Stimulated activated CD8-positive, alpha-beta memory T cell treated with anti-CD3 and anti-CD28 coated beads, Interleukin-7, amount 100 ng/mL, for 4 hours (primary cell): Measurements from ENCODE around the gene MAGIX.

Source experiments
- DNase-seq, 2 donors: peaks; one replicate each; pipeline ENCODE4 v3.0.0-alpha.2; 2020; ENCODE audit warnings: low read depth in 2 of 2

The MAGIX gene

GRCh38 chrX:49204709-49205108, 42.2 kb downstream of the MAGIX start:
- no peak for DNase-seq

- DNase-seq = no peak
Measured at GRCh38 chrX:49205443-49205842, 42.9 kb downstream of the MAGIX start.

- DNase-seq = no peak
Measured at GRCh38 chrX:49206543-49206942, 44.0 kb downstream of the MAGIX start.

- no peak for DNase-seq
Measured at GRCh38 chrX:49208399-49208798, 45.8 kb downstream of the MAGIX start.

- no peak for DNase-seq
Measured at GRCh38 chrX:49209434-49210251, 47.1 kb downstream of the MAGIX start.

- DNase-seq = no peak
Measured at GRCh38 chrX:49210406-49210805, 47.8 kb downstream of the MAGIX start.

GRCh38 chrX:49211074-49211473, 48.5 kb downstream of the MAGIX start:
- no peak for DNase-seq

GRCh38 chrX:49212209-49212608, 49.7 kb downstream of the MAGIX start:
- no peak for DNase-seq

- DNase-seq = no peak
Measured at GRCh38 chrX:49212861-49213260, 50.3 kb downstream of the MAGIX start.

- no peak for DNase-seq
Measured at GRCh38 chrX:49214416-49214815, 51.9 kb downstream of the MAGIX start.

- no peak for DNase-seq
Measured at GRCh38 chrX:49214996-49215526, 52.5 kb downstream of the MAGIX start.
